Ishikawa (cell line): ENCODE measurements around the gene SUN3.

ENCODE experiments used
- CEBPB ChIP-seq: IDR thresholded peaks from 2 replicates; pipeline ENCODE4 v1.6.1; 2012
- CREB1 ChIP-seq: IDR thresholded peaks from 2 replicates; pipeline ENCODE4 v1.6.1; 2012; ENCODE audit warnings: low read depth
- EGR1 ChIP-seq: IDR thresholded peaks from 2 replicates; pipeline ENCODE4 v1.6.1; 2012
- EP300 ChIP-seq: IDR thresholded peaks from 2 replicates; pipeline ENCODE4 v1.6.1; 2012; ENCODE audit warnings: borderline replicate concordance
- FOXM1 ChIP-seq: IDR thresholded peaks from 2 replicates; pipeline ENCODE4 v1.6.1; 2012; ENCODE audit warnings: low read depth, borderline replicate concordance
- NFIC ChIP-seq: IDR thresholded peaks from 2 replicates; pipeline ENCODE4 v1.6.1; 2012
- RAD21 ChIP-seq: IDR thresholded peaks from 2 replicates; pipeline ENCODE4 v1.6.1; 2012; ENCODE audit warnings: low read depth
- TAF1 ChIP-seq: IDR thresholded peaks from 2 replicates; pipeline ENCODE4 v1.6.1; 2012; ENCODE audit warnings: low read depth, mild to moderate bottlenecking
- TCF12 ChIP-seq: IDR thresholded peaks from 2 replicates; pipeline ENCODE4 v1.6.1; 2012; ENCODE audit warnings: low read depth
- TEAD4 ChIP-seq: IDR thresholded peaks from 2 replicates; pipeline ENCODE4 v1.6.1; 2012
- YY1 ChIP-seq: IDR thresholded peaks from 2 replicates; pipeline ENCODE4 v1.6.1; 2012; ENCODE audit warnings: low read depth
- ZBTB7A ChIP-seq: IDR thresholded peaks from 2 replicates; pipeline ENCODE4 v1.6.1; 2012; ENCODE audit warnings: low read depth
- TF ChIP-seq, protein P1 (sequence below): IDR thresholded peaks from 2 replicates; pipeline ENCODE4 v1.6.1; 2012
- TF ChIP-seq, protein P2 (sequence below): IDR thresholded peaks from 2 replicates; pipeline ENCODE4 v1.6.1; 2012; ENCODE audit warnings: low read depth, mild to moderate bottlenecking
- TF ChIP-seq, protein P3 (sequence below): IDR thresholded peaks from 2 replicates; pipeline ENCODE4 v1.6.1; 2012

Gene SUN3

DNA sequence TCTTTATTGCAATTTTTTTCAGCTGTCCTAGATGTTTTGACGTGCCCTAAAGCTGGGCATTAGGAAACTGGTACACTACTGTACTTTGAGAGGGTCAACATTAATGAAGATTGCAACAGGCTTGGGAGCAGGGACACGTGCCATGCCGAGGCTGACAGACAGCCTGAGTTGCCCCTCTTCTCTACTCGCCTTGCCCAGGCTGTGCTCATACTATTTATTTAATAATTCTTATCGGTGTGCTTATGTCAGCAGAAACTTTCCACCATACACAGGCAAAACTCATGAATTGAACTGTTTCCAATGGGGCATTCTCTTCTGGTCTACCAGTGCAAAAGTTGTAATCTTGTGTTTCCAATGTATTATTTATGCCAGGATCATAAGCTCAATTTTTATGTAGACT lies 30.8 kb upstream of the SUN3 start:
- TF ChIP-seq FOXM1: no peak
- TF ChIP-seq TCF12: no peak
- TF ChIP-seq TAF1: no peak
- no peak for TF ChIP-seq EP300
- TF ChIP-seq TEAD4: no peak
- no peak for TF ChIP-seq YY1
- no peak for TF ChIP-seq EGR1
- no peak for TF ChIP-seq CEBPB
- TF ChIP-seq, protein P1, sequence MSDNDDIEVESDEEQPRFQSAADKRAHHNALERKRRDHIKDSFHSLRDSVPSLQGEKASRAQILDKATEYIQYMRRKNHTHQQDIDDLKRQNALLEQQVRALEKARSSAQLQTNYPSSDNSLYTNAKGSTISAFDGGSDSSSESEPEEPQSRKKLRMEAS: no peak
- no peak for TF ChIP-seq CREB1
- TF ChIP-seq, protein P2, sequence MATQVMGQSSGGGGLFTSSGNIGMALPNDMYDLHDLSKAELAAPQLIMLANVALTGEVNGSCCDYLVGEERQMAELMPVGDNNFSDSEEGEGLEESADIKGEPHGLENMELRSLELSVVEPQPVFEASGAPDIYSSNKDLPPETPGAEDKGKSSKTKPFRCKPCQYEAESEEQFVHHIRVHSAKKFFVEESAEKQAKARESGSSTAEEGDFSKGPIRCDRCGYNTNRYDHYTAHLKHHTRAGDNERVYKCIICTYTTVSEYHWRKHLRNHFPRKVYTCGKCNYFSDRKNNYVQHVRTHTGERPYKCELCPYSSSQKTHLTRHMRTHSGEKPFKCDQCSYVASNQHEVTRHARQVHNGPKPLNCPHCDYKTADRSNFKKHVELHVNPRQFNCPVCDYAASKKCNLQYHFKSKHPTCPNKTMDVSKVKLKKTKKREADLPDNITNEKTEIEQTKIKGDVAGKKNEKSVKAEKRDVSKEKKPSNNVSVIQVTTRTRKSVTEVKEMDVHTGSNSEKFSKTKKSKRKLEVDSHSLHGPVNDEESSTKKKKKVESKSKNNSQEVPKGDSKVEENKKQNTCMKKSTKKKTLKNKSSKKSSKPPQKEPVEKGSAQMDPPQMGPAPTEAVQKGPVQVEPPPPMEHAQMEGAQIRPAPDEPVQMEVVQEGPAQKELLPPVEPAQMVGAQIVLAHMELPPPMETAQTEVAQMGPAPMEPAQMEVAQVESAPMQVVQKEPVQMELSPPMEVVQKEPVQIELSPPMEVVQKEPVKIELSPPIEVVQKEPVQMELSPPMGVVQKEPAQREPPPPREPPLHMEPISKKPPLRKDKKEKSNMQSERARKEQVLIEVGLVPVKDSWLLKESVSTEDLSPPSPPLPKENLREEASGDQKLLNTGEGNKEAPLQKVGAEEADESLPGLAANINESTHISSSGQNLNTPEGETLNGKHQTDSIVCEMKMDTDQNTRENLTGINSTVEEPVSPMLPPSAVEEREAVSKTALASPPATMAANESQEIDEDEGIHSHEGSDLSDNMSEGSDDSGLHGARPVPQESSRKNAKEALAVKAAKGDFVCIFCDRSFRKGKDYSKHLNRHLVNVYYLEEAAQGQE: no peak
- TF ChIP-seq RAD21: no peak
- TF ChIP-seq ZBTB7A: no peak
- TF ChIP-seq NFIC: no peak
- TF ChIP-seq, protein P3, sequence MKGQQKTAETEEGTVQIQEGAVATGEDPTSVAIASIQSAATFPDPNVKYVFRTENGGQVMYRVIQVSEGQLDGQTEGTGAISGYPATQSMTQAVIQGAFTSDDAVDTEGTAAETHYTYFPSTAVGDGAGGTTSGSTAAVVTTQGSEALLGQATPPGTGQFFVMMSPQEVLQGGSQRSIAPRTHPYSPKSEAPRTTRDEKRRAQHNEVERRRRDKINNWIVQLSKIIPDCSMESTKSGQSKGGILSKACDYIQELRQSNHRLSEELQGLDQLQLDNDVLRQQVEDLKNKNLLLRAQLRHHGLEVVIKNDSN: no peak

DNA sequence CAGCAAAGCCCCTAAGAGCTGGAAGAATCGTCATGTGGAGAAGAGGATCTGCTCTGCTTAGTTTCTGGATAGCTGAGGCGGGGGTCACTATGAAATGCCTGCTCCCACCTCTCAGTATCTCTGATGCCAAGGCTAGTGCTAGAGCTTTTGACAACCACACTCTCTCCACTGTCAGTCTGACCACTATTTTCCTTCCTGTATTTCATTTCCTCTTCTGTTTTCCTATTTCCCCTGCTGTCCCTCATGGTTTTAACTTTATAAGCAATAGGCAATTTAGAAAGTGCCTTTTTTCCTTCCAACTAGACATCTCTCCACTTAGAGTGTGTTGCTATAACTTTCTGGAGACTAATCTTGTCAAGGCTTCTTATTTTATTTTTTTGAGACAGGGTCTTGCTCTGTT lies 30.1 kb upstream of the SUN3 start:
- no peak for TF ChIP-seq ZBTB7A
- no peak for TF ChIP-seq YY1
- no peak for TF ChIP-seq CREB1
- TF ChIP-seq TAF1: no peak

DNA sequence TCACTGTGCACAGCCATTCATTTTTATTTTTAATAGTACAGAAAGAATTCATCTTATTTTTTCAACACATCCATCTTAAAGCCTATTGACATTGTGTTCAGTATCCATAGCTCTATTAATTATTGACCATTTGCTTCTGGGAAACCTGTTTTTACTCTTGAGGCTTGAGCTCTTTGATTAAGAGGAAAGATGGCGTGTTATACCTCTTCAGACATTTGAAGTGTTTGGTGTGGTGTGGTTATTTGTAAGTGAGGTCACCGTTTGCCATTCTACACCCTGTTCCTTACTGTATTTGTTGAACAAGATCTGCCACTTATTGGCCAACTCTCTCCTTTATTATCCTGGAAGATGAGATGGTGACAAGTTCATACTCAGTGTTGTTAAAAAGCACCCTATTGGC lies 24.8 kb upstream of the SUN3 start:
- TF ChIP-seq CREB1: no peak
- no peak for TF ChIP-seq RAD21
- TF ChIP-seq FOXM1: no peak
- TF ChIP-seq EP300: no peak
- no peak for TF ChIP-seq TCF12
- no peak for TF ChIP-seq TEAD4
- no peak for TF ChIP-seq CEBPB
- TF ChIP-seq TAF1: no peak
- TF ChIP-seq YY1: no peak
- no peak for TF ChIP-seq NFIC
- TF ChIP-seq, protein P1: no peak
- TF ChIP-seq, protein P2: no peak
- TF ChIP-seq, protein P3: no peak
- no peak for TF ChIP-seq EGR1
- TF ChIP-seq ZBTB7A: no peak

DNA sequence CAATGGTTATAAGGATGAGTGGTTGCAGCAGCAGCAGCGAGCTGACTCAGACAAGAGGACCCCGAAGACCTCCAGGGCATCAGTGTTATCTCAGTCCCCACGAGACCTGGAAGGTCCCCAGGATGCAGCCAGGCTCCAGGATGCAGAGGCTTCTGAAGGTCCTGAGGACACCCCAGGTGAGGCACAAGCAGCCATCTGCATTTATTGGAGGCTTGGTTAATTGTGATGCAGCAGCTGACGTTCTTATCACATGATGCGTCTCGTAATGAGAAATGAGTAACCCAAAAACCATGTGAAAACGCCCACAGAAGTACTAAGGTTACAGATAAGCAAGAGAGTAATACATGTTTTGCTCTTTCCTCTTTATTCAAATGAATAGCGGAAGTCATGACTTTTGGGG lies 23.8 kb upstream of the SUN3 start:
- no peak for TF ChIP-seq NFIC
- TF ChIP-seq TAF1: no peak
- TF ChIP-seq TEAD4: no peak

DNA sequence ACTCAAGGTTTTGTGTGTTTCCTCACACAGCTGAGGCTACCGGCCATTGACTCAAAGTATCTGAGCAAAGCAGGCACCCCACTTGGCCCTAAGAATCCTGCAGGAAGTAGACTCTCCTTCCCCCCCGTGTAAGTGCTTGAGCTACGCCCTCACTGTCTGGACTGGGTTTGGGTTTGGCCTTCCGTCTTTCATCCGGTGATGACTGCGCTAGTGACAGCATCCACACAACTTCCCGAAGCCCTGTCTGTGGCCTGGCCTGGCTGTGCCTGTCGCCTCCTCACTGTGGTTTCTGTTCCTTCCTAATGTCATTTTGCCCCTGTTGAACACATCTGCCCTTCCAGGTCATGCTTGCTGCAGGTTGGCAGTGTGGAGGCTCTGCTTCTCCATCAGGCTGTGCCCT lies 20.9 kb upstream of the SUN3 start:
- TF ChIP-seq EP300 (no peak), CREB1 (no peak), TAF1 (no peak), FOXM1 (no peak), TEAD4 (no peak), CEBPB (no peak), YY1 (no peak), TCF12 (no peak), RAD21 (no peak), EGR1 (no peak), ZBTB7A (no peak), NFIC (no peak)
- TF ChIP-seq, protein P1: no peak
- TF ChIP-seq, protein P2: no peak
- TF ChIP-seq, protein P3: no peak
